ENCODE data around the gene WWOX. TPM values are rescaled to one million over a fixed set of nuclear protein-coding genes. Genes with fewer than 3 reads are reported as not detected.

WWOX gene
- total RNA-seq, 1 donor from 2014 or later = 34.9 TPM

DNA sequence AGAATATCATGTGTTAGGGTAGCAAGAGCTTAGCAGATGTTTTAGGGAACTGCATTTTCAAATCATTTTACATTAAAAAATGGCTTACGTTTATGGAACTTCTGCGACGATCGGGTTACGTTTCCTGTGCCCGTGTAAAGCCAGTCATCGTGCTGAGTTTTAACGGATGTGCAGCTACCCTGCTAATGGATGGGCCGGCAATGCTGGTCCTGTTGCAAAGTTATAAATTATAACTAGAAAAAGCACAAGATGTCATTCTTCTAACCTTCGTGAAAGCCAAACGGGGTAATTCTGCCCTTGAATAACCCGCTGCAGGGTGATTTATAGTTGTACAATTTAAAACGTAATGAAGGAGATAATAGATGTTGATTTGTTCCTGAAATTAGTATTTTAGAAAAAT, 339.2 kb downstream of the WWOX start:
- Histone ChIP-seq H3K4me3 (ENCODE audit: low read depth, low read length) (no peak overlapping the region), H3K36me3 (ENCODE audit: control insufficient read depth, insufficient read depth, low read length) (no peaks in the 10 kb centered on the region), H3K27me3 (ENCODE audit: control insufficient read depth, insufficient read depth, low read length) (no peaks in the 10 kb centered on the region)
- no peak for TF ChIP-seq CTCF (IDR thresholded peaks at IDR 0.05; ENCODE audit: insufficient read depth, low read length, poor library complexity, severe bottlenecking)
- DNase-seq (ENCODE audit: low read depth) = no peak

DNA sequence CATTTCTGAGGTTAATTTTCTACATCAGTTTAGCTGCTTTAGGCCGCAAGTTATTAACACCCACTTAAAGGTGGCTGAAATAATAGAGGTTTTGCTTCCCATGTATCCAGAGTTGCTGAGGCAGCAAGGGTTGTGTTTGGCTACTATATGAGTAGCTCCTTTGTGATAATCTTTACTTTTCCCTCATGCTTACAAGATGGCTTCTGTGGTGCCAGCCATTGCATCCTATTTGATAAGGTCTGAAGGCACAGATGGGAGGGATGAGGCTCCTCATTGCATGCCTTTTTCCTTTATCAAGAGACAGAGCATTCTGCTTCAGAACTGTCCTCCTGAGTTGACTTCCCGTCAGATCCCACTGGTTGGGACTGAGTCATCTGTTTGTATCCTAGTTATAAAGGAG, 340.2 kb downstream of the WWOX start:
- no peak for TF ChIP-seq CTCF (IDR thresholded peaks at IDR 0.05; ENCODE audit: insufficient read depth, low read length, poor library complexity, severe bottlenecking)
- no peak for DNase-seq (ENCODE audit: low read depth)
- no peaks in the 10 kb centered on the region for H3K36me3 ChIP-seq (ENCODE audit: control insufficient read depth, insufficient read depth, low read length)
- no peaks in the 10 kb centered on the region for H3K27me3 ChIP-seq (ENCODE audit: control insufficient read depth, insufficient read depth, low read length)
- H3K4me3 ChIP-seq (ENCODE audit: low read depth, low read length) = no peak overlapping the region

- no peaks in the 10 kb centered on the region for H3K36me3 ChIP-seq (ENCODE audit: control insufficient read depth, insufficient read depth, low read length)
- H3K4me3 ChIP-seq (ENCODE audit: low read depth, low read length) = no peak overlapping the region
- no peaks in the 10 kb centered on the region for H3K27me3 ChIP-seq (ENCODE audit: control insufficient read depth, insufficient read depth, low read length)
- no peak for DNase-seq (ENCODE audit: low read depth)
- TF ChIP-seq CTCF (IDR thresholded peaks at IDR 0.05; ENCODE audit: insufficient read depth, low read length, poor library complexity, severe bottlenecking) = no peak
These were observed 341.8 kb downstream of the WWOX start for GRCh38 chr16:78441298-78441697.

DNA sequence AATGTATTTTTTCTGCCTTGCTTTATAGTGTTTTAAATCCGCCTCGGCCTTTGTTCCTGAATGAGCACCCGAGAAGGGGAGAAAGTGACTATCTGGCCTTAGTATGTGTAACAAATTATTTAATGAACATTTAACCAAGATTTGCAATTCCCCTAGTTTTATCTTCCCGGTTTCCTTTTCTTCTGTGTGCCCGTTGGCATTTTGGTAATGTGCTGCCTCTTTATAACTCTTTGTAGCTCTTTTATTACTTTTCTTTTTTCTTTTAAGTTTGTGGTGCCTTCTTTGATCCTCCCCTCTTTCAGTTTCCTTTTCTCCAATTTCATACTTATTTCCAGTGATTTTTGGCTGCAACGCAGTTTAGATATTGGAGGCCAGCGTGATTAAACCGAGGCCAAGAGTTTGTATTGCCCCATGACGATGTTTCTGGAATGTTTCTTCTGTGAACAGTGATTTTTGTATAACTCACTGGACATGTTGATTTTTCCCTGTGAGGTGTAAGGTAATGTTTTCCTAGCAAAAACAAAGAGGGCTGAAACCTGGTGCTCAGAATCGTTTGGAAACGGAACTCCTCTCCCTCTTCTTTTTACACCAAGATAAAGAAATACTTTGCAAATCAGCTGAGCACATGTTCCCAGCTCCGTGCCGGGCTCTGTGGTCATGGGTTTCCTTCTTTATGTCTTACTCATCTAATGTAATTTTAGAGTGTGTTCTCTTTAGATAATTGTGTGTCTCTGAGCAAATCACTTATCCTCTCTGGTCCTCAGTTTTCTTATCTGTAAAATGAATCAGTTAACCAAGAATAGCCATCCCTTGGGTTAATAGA, 344.3 kb downstream of the WWOX start:
- no peak for DNase-seq (ENCODE audit: low read depth)
- no peak overlapping the region for H3K4me3 ChIP-seq (ENCODE audit: low read depth, low read length)
- no peak for TF ChIP-seq CTCF (IDR thresholded peaks at IDR 0.05; ENCODE audit: insufficient read depth, low read length, poor library complexity, severe bottlenecking)
- H3K27me3 ChIP-seq (ENCODE audit: control insufficient read depth, insufficient read depth, low read length) = no peaks in the 10 kb centered on the region
- no peaks in the 10 kb centered on the region for H3K36me3 ChIP-seq (ENCODE audit: control insufficient read depth, insufficient read depth, low read length)

DNA sequence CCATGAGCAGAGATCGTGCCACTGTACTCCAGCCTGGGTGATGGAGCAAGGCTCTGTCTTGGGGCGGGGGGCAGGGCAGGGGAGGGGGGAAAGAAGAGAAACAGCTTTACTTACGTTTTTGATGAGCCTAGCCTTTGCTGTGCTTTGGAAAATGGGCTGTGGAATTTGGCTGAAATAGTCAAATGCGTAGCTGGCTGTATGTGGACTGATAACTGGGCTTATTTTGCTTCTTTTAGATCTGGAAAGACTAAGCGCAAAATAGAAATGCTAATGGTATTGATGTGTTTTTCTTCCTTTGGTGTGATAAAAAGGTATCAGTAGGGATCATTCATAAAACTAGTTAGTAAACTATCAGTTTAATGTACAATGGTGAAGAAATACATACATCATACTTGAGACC, 346.4 kb downstream of the WWOX start:
- TF ChIP-seq CTCF (IDR thresholded peaks at IDR 0.05; ENCODE audit: insufficient read depth, low read length, poor library complexity, severe bottlenecking) = no peak
- Histone ChIP-seq H3K36me3 (ENCODE audit: control insufficient read depth, insufficient read depth, low read length) (no peaks in the 10 kb centered on the region), H3K27me3 (ENCODE audit: control insufficient read depth, insufficient read depth, low read length) (no peaks in the 10 kb centered on the region)

DNA sequence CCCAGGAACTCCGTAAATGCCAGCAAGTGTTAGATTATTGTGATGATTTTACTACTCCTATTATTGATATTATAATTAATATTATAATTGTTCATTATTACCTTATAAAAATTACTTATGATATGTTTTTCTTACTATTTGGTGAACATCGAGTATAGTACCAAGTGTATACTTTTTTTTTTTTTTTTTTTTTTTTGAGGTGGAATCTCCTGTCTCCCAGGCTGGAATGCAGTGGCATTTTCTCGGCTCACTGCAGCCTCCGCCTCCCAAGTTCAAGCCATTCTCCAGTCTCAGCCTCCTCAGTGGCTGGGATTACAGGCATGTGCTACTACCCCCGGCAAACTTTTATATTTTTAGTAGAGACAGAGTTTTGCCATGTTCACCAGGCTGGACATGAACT, 347.0 kb downstream of the WWOX start:
- no peak for TF ChIP-seq CTCF (IDR thresholded peaks at IDR 0.05; ENCODE audit: insufficient read depth, low read length, poor library complexity, severe bottlenecking)
- Histone ChIP-seq H3K4me3 (ENCODE audit: low read depth, low read length) (no peak overlapping the region), H3K36me3 (ENCODE audit: control insufficient read depth, insufficient read depth, low read length) (no peaks in the 10 kb centered on the region), H3K27me3 (ENCODE audit: control insufficient read depth, insufficient read depth, low read length) (no peaks in the 10 kb centered on the region)
- no peak for DNase-seq (ENCODE audit: low read depth)

More for the DNA sequence above, 346.4 kb downstream of the WWOX start:
- H3K4me3 ChIP-seq (ENCODE audit: low read depth, low read length) = no peak overlapping the region
- no peak for DNase-seq (ENCODE audit: low read depth)

All from kidney epithelial cell (primary cell).